ENCODE data around the gene HDAC7.
A peak's percentile ranks its signal among the peaks of the same experiment; 100 is the strongest.

The HDAC7 gene

GRCh38 chr12:47841501-47841900, 21.8 kb upstream of the HDAC7 start (continued):
- no peak for TF ChIP-seq TSHZ2 (CRISPR knock-in tag; IDR thresholded peaks at IDR 0.05)
- no peak for TF ChIP-seq TCF4 (CRISPR knock-in tag; IDR thresholded peaks at IDR 0.05; ENCODE audit: borderline replicate concordance)
- TF ChIP-seq CSRNP3 (CRISPR knock-in tag; IDR thresholded peaks at IDR 0.05): no peak
- TF ChIP-seq ZNF8 (CRISPR knock-in tag; IDR thresholded peaks at IDR 0.05): no peak

- TF ChIP-seq TSHZ2 (CRISPR knock-in tag; IDR thresholded peaks at IDR 0.05) (no peak), TOX (CRISPR knock-in tag; IDR thresholded peaks at IDR 0.05; ENCODE audit: borderline replicate concordance) (no peak), TCF4 (CRISPR knock-in tag; IDR thresholded peaks at IDR 0.05; ENCODE audit: borderline replicate concordance) (no peak), PATZ1 (CRISPR knock-in tag; IDR thresholded peaks at IDR 0.05; ENCODE audit: borderline replicate concordance) (no peak), ZNF565 (CRISPR knock-in tag; conservative IDR thresholded peaks at IDR 0.05; ENCODE audit: low read depth) (no peak), ZFP30 (CRISPR knock-in tag; IDR thresholded peaks at IDR 0.05) (no peak), RARB (CRISPR knock-in tag; IDR thresholded peaks at IDR 0.05) (no peak), ZNF70 (CRISPR knock-in tag; IDR thresholded peaks at IDR 0.05) (no peak), ISL1 (CRISPR knock-in tag; IDR thresholded peaks at IDR 0.05) (no peak), ARNTL (CRISPR knock-in tag; IDR thresholded peaks at IDR 0.05; ENCODE audit: borderline replicate concordance, low read depth) (no peak), ZNF8 (CRISPR knock-in tag; IDR thresholded peaks at IDR 0.05) (no peak)
Observed at GRCh38 chr12:47840571-47840970, 20.9 kb upstream of the HDAC7 start.

GRCh38 chr12:47839214-47839876, 19.6 kb upstream of the HDAC7 start:
- ATAC-seq: no peak
- TF ChIP-seq GLIS3 (CRISPR knock-in tag; IDR thresholded peaks at IDR 0.05): no peak
- TF ChIP-seq ZFP30 (CRISPR knock-in tag; IDR thresholded peaks at IDR 0.05): no peak
- TF ChIP-seq SNAI2 (CRISPR knock-in tag; IDR thresholded peaks at IDR 0.05): no peak
- no peak for TF ChIP-seq ESRRG (CRISPR knock-in tag; IDR thresholded peaks at IDR 0.05)
- TF ChIP-seq TOX (CRISPR knock-in tag; IDR thresholded peaks at IDR 0.05; ENCODE audit: borderline replicate concordance): no peak
- no peak for TF ChIP-seq OSR1 (CRISPR knock-in tag; IDR thresholded peaks at IDR 0.05)

More at GRCh38 chr12:47840571-47840970, 20.9 kb upstream of the HDAC7 start:
- no peak for ATAC-seq

- ATAC-seq: peak; percentile 76
- TF ChIP-seq PATZ1 (CRISPR knock-in tag; IDR thresholded peaks at IDR 0.05; ENCODE audit: borderline replicate concordance) (no peak), CSRNP3 (CRISPR knock-in tag; IDR thresholded peaks at IDR 0.05) (no peak), TCF4 (CRISPR knock-in tag; IDR thresholded peaks at IDR 0.05; ENCODE audit: borderline replicate concordance) (no peak), ZNF70 (CRISPR knock-in tag; IDR thresholded peaks at IDR 0.05) (no peak), TOX (CRISPR knock-in tag; IDR thresholded peaks at IDR 0.05; ENCODE audit: borderline replicate concordance) (no peak), CSDC2 (CRISPR knock-in tag; IDR thresholded peaks at IDR 0.05) (no peak), RARB (CRISPR knock-in tag; IDR thresholded peaks at IDR 0.05) (no peak), GLIS3 (CRISPR knock-in tag; IDR thresholded peaks at IDR 0.05) (no peak), CREB5 (CRISPR knock-in tag; IDR thresholded peaks at IDR 0.05; ENCODE audit: low read depth) (no peak)
Observed at GRCh38 chr12:47838286-47838931, 18.7 kb upstream of the HDAC7 start.
